Pancreas (tissue), 10 donors: ENCODE measurements around the gene FBXO15. TPM values are rescaled to one million over a fixed set of nuclear protein-coding genes. Genes with fewer than 3 reads are reported as not detected.

Source experiments
- ATAC-seq, 4 donors: fragments of 200-7000 bp; cut with Tn5 transposase; one replicate each; pipeline versions ENCODE4 v1.8.0 to v1.9.1; 2020; ENCODE audit warnings: mild to moderate bottlenecking in 4 of 4, moderate library complexity in 4 of 4
- DNase-seq, 6 donors: peaks; one replicate each; pipeline ENCODE4 v3.0.0-alpha.2; 2020
- FAIRE-seq: peaks from 2 replicates; lab custom pipeline; 2012; peaks lifted over from hg19 to GRCh38; lab: Jason Lieb, UNC
- H3K27ac ChIP-seq, 4 donors: fragments of 200-600 bp; sonication (generic); 1 replicate in 3 of 4; 2 replicates in 1 of 4; pipeline versions ENCODE4 v1.5.0 to v1.8.0; 2020
- H3K27me3 ChIP-seq, 4 donors: fragments of 200-600 bp; one replicate each; pipeline ENCODE4 v1.8.0; 2021
- H3K36me3 ChIP-seq, 3 donors: fragments of 200-600 bp; sonication (generic) in 1 of 3; one replicate each; pipeline versions ENCODE4 v1.5.0 to v1.8.0; 2020 to 2021
- H3K4me1 ChIP-seq, 3 donors: fragments of 200-600 bp; one replicate each; pipeline ENCODE4 v1.8.0; 2021
- H3K4me3 ChIP-seq, 4 donors: fragments of 200-600 bp; sonication (generic) in 2 of 4; one replicate each; pipeline versions ENCODE4 v1.5.0 to v1.8.0; 2020 to 2021
- H3K9me3 ChIP-seq, 4 donors: fragments of 200-600 bp; one replicate each; pipeline ENCODE4 v1.8.0; 2021
- CTCF ChIP-seq, 4 donors: fragments of 200-600 bp; sonication (generic) in 3 of 4; IDR thresholded peaks; one replicate each; pipeline versions ENCODE4 v1.5.0 to v1.8.0; 2021; ENCODE audit warnings: antibody characterized with exemption in 4 of 4
- WGBS, 2 donors: extraction: QIAGEN DNeasy Blood & Tissue Kit; methylation state at CpG; one replicate each; pipeline ENCODE4 v1.1.7; 2013; 5-methylcytosine and 5-hydroxymethylcytosine counted together
- intact Hi-C, 3 donors: fragments of 100-400 bp; cut with DNase I; formaldehyde crosslinking; loops; one replicate each; pipeline versions ENCODE4 v1.11.1 to v1.14.2; 2022
- polyA plus RNA-seq, 2 donors: library from polyadenylated mRNA; stranded (reverse); fragments of 200-250 nt; gene quantifications; one replicate each; pipeline ENCODE4 v1.2.3, GENCODE V29; 2013
- total RNA-seq, 6 donors: library from RNA; stranded (reverse); fragmentation: NEBNext Ultra II Directional in 4 of 6; extraction: Animal tissue kit (Norgen Biotek cat#: 25700) in 4 of 6; gene quantifications; one replicate each; pipeline versions ENCODE4 v1.2.1 to v1.2.4, GENCODE V29; 2021 to 2023
- donor health status: healthy with polysubstance abuse.
- donor health status: DM: no; HTN: no; CAD: no; lungs with moderate emphysema.
- donor health status: DM: no; HTN: no; CAD: no.
- donor health status: control.
- donor health status: control.
- donor health status: Bipolar disorder and iron deficiency.
- donor health status: DM: yes; HTN: yes; CAD: no.
- donor health status: DM: no; HTN: no; CAD: no.
- donor health status: DM: no; HTN: no; CAD: no.
- donor health status: DM: yes; HTN: yes; CAD: no.

FBXO15 gene
- total and polyA plus RNA-seq, 8 donors = 0.37 to 7.1 (median 0.89) TPM

- peak overlapping the region in 2 of 4 donors; percentile 32 to 42 for H3K4me3 ChIP-seq
- ATAC-seq = peak in 3 of 4 donors; percentile 22 to 63 (median 42)
- no peaks in the 10 kb centered on the region for H3K9me3 ChIP-seq
- no peak for FAIRE-seq
- H3K27ac ChIP-seq = no peak overlapping the region
- WGBS, 2 donors = 64 to 77% methylated on average over 26 to 27 of the region's 27 CpGs
- no peaks in the 10 kb centered on the region for H3K4me1 ChIP-seq
- H3K36me3 ChIP-seq = no peaks in the 10 kb centered on the region
- DNase-seq = no peak
- no peak for TF ChIP-seq CTCF (IDR thresholded peaks at IDR 0.05)
- H3K27me3 ChIP-seq = peaks cover 0 to 4% (median 0%) of the 10 kb centered on the region in 4 donors
- intact Hi-C loops = no loop called here
These were observed 25.2 kb upstream of the FBXO15 start for GRCh38 chr18:74172697-74173433.

GRCh38 chr18:74171910-74172606 lies 24.4 kb upstream of the FBXO15 start:
- 13 to 28% methylated on average over 12 of the region's 12 CpGs for WGBS, 2 donors
- no peak for FAIRE-seq

GRCh38 chr18:74166386-74166785 lies 18.8 kb upstream of the FBXO15 start:
- Histone ChIP-seq H3K27ac (no peak overlapping the region), H3K4me1 (peaks cover 0 to 5% (median 3%) of the 10 kb centered on the region in 3 donors), H3K27me3 (peaks cover 0 to 4% (median 0%) of the 10 kb centered on the region in 4 donors), H3K9me3 (no peaks in the 10 kb centered on the region), H3K36me3 (no peaks in the 10 kb centered on the region), H3K4me3 (no peak overlapping the region)
- TF ChIP-seq CTCF (IDR thresholded peaks at IDR 0.05) = no peak
- peak; percentile 38 to 88 (median 72) for ATAC-seq
- 10 to 11% methylated on average over 7 of the region's 7 CpGs for WGBS, 2 donors
- DNase-seq = peak in 2 of 6 donors; percentile 20 to 25
- FAIRE-seq = no peak
- intact Hi-C loops = no loop called here

More at GRCh38 chr18:74171910-74172606, 24.4 kb upstream of the FBXO15 start:
- ATAC-seq (peak; percentile 35 to 84 (median 80)), DNase-seq (no peak)
- no peaks in the 10 kb centered on the region for H3K4me1 ChIP-seq
- peaks cover 0 to 4% (median 0%) of the 10 kb centered on the region in 4 donors for H3K27me3 ChIP-seq
- intact Hi-C loops = no loop called here
- H3K36me3 ChIP-seq = no peaks in the 10 kb centered on the region
- TF ChIP-seq CTCF (IDR thresholded peaks at IDR 0.05) = no peak
- peak overlapping the region in 1 of 4 donors; percentile 17 for H3K27ac ChIP-seq
- H3K9me3 ChIP-seq = no peaks in the 10 kb centered on the region
- peak overlapping the region in 2 of 4 donors; percentile 32 to 42 for H3K4me3 ChIP-seq

- Histone ChIP-seq H3K4me1 (peaks cover 0 to 5% (median 3%) of the 10 kb centered on the region in 3 donors), H3K9me3 (no peaks in the 10 kb centered on the region), H3K4me3 (no peak overlapping the region), H3K27ac (no peak overlapping the region), H3K36me3 (peaks cover 0 to 8% (median 2%) of the 10 kb centered on the region in 3 donors), H3K27me3 (no peaks in the 10 kb centered on the region)
- DNase-seq (no peak), ATAC-seq (no peak), FAIRE-seq (no peak)
- no peak for TF ChIP-seq CTCF (IDR thresholded peaks at IDR 0.05)
- intact Hi-C loops = no loop called here
- whole genome bisulfite sequencing, 2 donors = 79 to 81% methylated on average over 11 of the region's 11 CpGs
These were observed 15.5 kb upstream of the FBXO15 start for GRCh38 chr18:74163019-74163660.
